C4-2B (cell line): ENCODE results near the gene SNPH.

Experiments
- H3K27ac ChIP-seq: fragments of 450-650 bp; 2 replicates; pipeline ENCODE4 v1.5.1; 2017
- ZFX ChIP-seq: fragments of 450-650 bp; IDR thresholded peaks from 2 replicates; pipeline ENCODE4 v1.6.1; 2017
- TF ChIP-seq, protein P1 (sequence below): fragments of 450-650 bp; conservative IDR thresholded peaks from 2 replicates; pipeline ENCODE4 v1.5.1; 2017; ENCODE audit warnings: mild to moderate bottlenecking

The SNPH gene

GRCh38 chr20:1330075-1330830 lies 64.2 kb downstream of the SNPH start:
- TF ChIP-seq, protein P1, sequence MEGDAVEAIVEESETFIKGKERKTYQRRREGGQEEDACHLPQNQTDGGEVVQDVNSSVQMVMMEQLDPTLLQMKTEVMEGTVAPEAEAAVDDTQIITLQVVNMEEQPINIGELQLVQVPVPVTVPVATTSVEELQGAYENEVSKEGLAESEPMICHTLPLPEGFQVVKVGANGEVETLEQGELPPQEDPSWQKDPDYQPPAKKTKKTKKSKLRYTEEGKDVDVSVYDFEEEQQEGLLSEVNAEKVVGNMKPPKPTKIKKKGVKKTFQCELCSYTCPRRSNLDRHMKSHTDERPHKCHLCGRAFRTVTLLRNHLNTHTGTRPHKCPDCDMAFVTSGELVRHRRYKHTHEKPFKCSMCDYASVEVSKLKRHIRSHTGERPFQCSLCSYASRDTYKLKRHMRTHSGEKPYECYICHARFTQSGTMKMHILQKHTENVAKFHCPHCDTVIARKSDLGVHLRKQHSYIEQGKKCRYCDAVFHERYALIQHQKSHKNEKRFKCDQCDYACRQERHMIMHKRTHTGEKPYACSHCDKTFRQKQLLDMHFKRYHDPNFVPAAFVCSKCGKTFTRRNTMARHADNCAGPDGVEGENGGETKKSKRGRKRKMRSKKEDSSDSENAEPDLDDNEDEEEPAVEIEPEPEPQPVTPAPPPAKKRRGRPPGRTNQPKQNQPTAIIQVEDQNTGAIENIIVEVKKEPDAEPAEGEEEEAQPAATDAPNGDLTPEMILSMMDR = no peak
- TF ChIP-seq ZFX = no peak
- no peak overlapping the region for H3K27ac ChIP-seq

DNA sequence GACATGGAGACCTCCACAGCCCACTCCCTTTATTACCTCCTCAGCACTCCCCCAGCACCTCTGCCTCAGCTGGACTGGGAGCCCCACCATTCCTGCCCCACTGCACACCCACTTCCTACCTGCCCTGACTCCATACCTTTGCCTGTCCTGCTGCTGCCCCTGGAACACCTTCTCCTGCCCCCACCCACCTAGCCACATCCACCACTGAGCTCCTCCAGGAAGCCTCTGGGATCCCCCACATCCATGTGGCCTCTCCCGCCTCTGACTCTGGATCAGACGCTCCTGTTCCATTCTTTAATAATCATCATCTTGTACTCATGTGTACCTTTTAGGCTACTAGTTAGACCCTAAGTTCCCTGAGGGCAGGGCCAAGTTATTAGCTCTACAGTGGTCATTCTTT lies 65.0 kb downstream of the SNPH start:
- H3K27ac ChIP-seq = no peak overlapping the region
- TF ChIP-seq, protein P1 = no peak
- TF ChIP-seq ZFX = no peak

DNA sequence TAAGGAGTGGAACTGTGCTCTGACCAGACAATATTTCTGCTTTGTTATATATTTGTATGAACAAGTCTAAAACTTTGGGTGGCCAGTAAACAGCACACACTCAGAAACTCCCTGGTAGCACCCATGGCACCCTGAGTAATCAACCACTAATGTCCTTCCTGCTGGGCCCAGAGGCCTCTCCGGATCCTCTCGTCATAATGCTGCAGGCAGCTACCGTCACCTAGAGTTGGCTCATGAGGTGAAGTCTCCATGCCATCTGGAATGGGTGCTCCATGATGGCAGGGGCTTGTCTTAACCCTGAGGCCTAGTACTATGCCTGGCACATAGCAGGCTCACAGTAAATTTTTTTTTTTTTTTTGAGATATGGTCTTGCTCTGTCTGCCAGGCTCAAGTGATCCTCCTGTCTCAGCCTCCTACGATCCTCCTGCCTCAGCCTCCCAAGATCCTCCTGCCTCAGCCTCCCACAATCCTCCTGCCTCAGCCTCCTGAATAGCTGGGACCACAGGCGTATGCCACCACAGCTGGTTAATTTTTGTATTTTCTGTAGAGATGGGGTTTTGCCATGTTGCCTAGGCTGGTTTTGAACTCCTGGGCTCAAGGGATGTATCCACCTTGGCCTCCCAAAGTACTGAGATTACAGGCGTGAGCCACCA lies 65.8 kb downstream of the SNPH start:
- H3K27ac ChIP-seq = no peak overlapping the region
- TF ChIP-seq, protein P1 = no peak
- TF ChIP-seq ZFX = no peak

GRCh38 chr20:1332749-1333300 lies 66.7 kb downstream of the SNPH start:
- no peak overlapping the region for H3K27ac ChIP-seq
- TF ChIP-seq, protein P1 = no peak
- no peak for TF ChIP-seq ZFX

- H3K27ac ChIP-seq = no peak overlapping the region
- TF ChIP-seq, protein P1 = no peak
- TF ChIP-seq ZFX = no peak
Observed at GRCh38 chr20:1333462-1334369, 67.6 kb downstream of the SNPH start.

- no peak overlapping the region for H3K27ac ChIP-seq
- TF ChIP-seq ZFX = no peak
- TF ChIP-seq, protein P1 = no peak
Observed at GRCh38 chr20:1334370-1334731, 68.3 kb downstream of the SNPH start.
